B cell (primary cell): Measurements from ENCODE around the gene CAMTA1. TPM values are rescaled to one million over a fixed set of nuclear protein-coding genes. Genes with fewer than 3 reads are reported as not detected.

ENCODE experiments used
- ATAC-seq: fragments of 200-7000 bp; cut with Tn5 transposase; one replicate; pipeline ENCODE4 v1.10.0; 2021; ENCODE audit warnings: low read depth, mild to moderate bottlenecking, moderate number of reproducible peaks, moderate library complexity
- CTCF ChIA-PET: fragments of 350-600 bp; sonication (Branson Sonifier 250); formaldehyde crosslinking; loops from one replicate; lab custom pipeline; 2021; ENCODE audit warnings: antibody characterized with exemption, inconsistent platforms; lab: Charles Lee
- POLR2A ChIA-PET: fragments of 350-600 bp; sonication (Branson Sonifier 250); formaldehyde crosslinking; loops from one replicate; lab custom pipeline; 2021; ENCODE audit warnings: antibody characterized with exemption; lab: Charles Lee
- DNase-seq: peaks from one replicate; pipeline ENCODE4 v3.0.0; 2013
- H2AFZ ChIP-seq: 2 replicates; pipeline ENCODE4 v1.6.1; 2012; ENCODE audit warnings: mild to moderate bottlenecking, low read depth, low read length; ENCODE audit not compliant: insufficient read depth, poor library complexity, severe bottlenecking
- H3K27ac ChIP-seq, 2 donors: 1 replicate in 1 of 2; 2 replicates in 1 of 2; pipeline ENCODE4 v1.5.1; 2012 to 2013; ENCODE audit warnings: low read length in 2 of 2, mild to moderate bottlenecking in 2 of 2, moderate library complexity in 1 of 2
- H3K27me3 ChIP-seq, 4 experiments: fragments of 200-600 bp in 1 of 4; sonication (generic) in 1 of 4; replicated peaks in 1 of 4; 1 replicate in 2 of 4; 2 replicates in 2 of 4; pipeline versions ENCODE4 v1.6.1 to v1.7.0; 2013 to 2016; ENCODE audit warnings: low read length in 3 of 4, mild to moderate bottlenecking in 2 of 4, mixed read lengths in 1 of 4, moderate library complexity in 1 of 4; ENCODE audit not compliant: insufficient read depth in 4 of 4, control insufficient read depth in 3 of 4; ENCODE audit errors: control extremely low read depth in 1 of 4
- H3K36me3 ChIP-seq, 2 experiments: replicated peaks in 1 of 2; 1 replicate in 1 of 2; 2 replicates in 1 of 2; pipeline versions ENCODE4 v1.6.1 to v1.7.1; 2013; ENCODE audit warnings: low read length in 1 of 2; ENCODE audit not compliant: insufficient read depth in 2 of 2, control insufficient read depth in 1 of 2; ENCODE audit errors: control extremely low read depth in 1 of 2, extremely low read depth in 1 of 2
- H3K4me1 ChIP-seq, 2 donors: fragments of 200-600 bp in 1 of 2; sonication (generic) in 1 of 2; 1 replicate in 1 of 2; 2 replicates in 1 of 2; pipeline versions ENCODE4 v1.5.1 to v1.6.1; 2013 to 2017; ENCODE audit warnings: low read length in 2 of 2; ENCODE audit not compliant: control insufficient read depth in 2 of 2, insufficient read depth in 2 of 2
- H3K4me2 ChIP-seq: replicated peaks from 2 replicates; pipeline ENCODE3; 2012; ENCODE audit warnings: mild to moderate bottlenecking, low read depth, low read length; ENCODE audit not compliant: poor library complexity, severe bottlenecking
- H3K4me3 ChIP-seq, 5 experiments: fragments of 200-600 bp in 1 of 5; sonication (generic) in 1 of 5; 1 replicate in 3 of 5; 2 replicates in 2 of 5; pipeline versions ENCODE4 v1.5.1 to v1.7.0; 2011 to 2016; ENCODE audit warnings: low read length in 4 of 5, mild to moderate bottlenecking in 4 of 5, low read depth in 2 of 5, control low read depth in 1 of 5, moderate library complexity in 1 of 5; ENCODE audit not compliant: insufficient read depth in 1 of 5; ENCODE audit errors: control extremely low read depth in 1 of 5, extremely low read depth in 1 of 5
- H3K79me2 ChIP-seq: fragments of 200-600 bp; sonication (generic); one replicate; pipeline ENCODE4 v1.6.0; 2016; ENCODE audit warnings: low read length; ENCODE audit not compliant: control insufficient read depth, insufficient read depth
- H3K9ac ChIP-seq: fragments of 200-600 bp; sonication (generic); 2 replicates; pipeline ENCODE4 v1.6.1; 2017; ENCODE audit warnings: mild to moderate bottlenecking, low read length, moderate library complexity
- H3K9me3 ChIP-seq, 3 donors: one replicate each; pipeline versions ENCODE4 v1.6.1 to v1.7.1; 2013; ENCODE audit warnings: low read length in 2 of 3; ENCODE audit not compliant: control insufficient read depth in 2 of 3, insufficient read depth in 1 of 3; ENCODE audit errors: control extremely low read depth in 1 of 3
- H4K20me1 ChIP-seq: 2 replicates; pipeline ENCODE4 v1.6.0; 2012; ENCODE audit warnings: mild to moderate bottlenecking, low read length; ENCODE audit not compliant: insufficient read depth, control insufficient read depth, poor library complexity, severe bottlenecking
- H3K27ac Mint-ChIP-seq: one replicate; pipeline ENCODE4 v1.8.0; 2021; ENCODE audit warnings: mixed read lengths
- H3K27me3 Mint-ChIP-seq: one replicate; pipeline ENCODE4 v1.8.0; 2021; ENCODE audit warnings: mixed read lengths
- H3K4me1 Mint-ChIP-seq: one replicate; pipeline ENCODE4 v1.8.0; 2021; ENCODE audit warnings: mixed read lengths
- H3K4me3 Mint-ChIP-seq: one replicate; pipeline ENCODE4 v1.8.0; 2021; ENCODE audit warnings: mixed read lengths
- H3K9me3 Mint-ChIP-seq: one replicate; pipeline ENCODE4 v1.8.0; 2022; ENCODE audit warnings: mixed read lengths; ENCODE audit not compliant: insufficient read depth
- EZH2 ChIP-seq: IDR thresholded peaks from 2 replicates; pipeline ENCODE4 v1.6.1; 2012; ENCODE audit warnings: borderline replicate concordance, low read depth, mild to moderate bottlenecking, moderate library complexity, low read length; ENCODE audit not compliant: insufficient read depth, poor library complexity, severe bottlenecking
- WGBS: methylation state at CpG from one replicate; pipeline ENCODE4 v1.1.5; 2013; ENCODE audit warnings: missing lambda C conversion rate; ENCODE audit not compliant: insufficient coverage; 5-methylcytosine and 5-hydroxymethylcytosine counted together
- intact Hi-C: fragments of 100-400 bp; cut with micrococcal nuclease; formaldehyde crosslinking; loops from one replicate; pipeline ENCODE4 v1.10.0; 2022
- polyA plus RNA-seq: library from polyadenylated mRNA; depleted of rRNA; stranded (reverse); fragments of >200 nt; gene quantifications from 2 replicates; pipeline ENCODE4 v1.2.3, GENCODE V29; 2012
- total RNA-seq, 2 donors: library from RNA; stranded (reverse); fragments of 120-200 nt in 1 of 2; gene quantifications; 1 replicate in 1 of 2; 2 replicates in 1 of 2; pipeline versions ENCODE4 v1.2.3 to v1.2.4, GENCODE V29; 2013 to 2022
- TF ChIP-seq, protein P1 (sequence below): fragments of 200-600 bp; IDR thresholded peaks from one replicate; pipeline ENCODE4 v1.8.0; 2022; ENCODE audit warnings: antibody characterized with exemption, mild to moderate bottlenecking

Gene CAMTA1
- total and polyA plus RNA-seq, 2 donors (not counting 1 experiment from before 2014, with no cell fraction given) = 42.2 to 45.7 TPM

DNA sequence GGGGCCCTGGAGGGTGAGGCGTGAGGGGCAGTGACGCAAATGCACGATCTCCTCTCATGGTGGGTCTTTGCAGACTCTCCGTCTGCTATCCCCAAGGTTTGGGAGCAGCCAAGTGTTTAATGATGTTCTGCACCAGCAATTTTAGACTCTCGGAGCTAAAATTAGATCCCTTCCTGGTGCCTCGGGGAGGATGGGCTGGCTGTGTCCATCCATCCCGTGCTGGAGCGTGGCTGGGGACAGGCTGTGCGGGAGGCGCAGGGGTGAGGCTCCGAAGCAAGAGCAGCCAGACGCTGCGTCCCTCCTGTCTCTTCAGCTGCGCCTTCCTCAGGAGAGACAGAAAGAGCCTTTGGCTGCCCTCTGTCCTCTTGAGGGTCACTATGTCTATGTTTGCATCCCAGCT lies 387.6 kb downstream of the CAMTA1 start:
- Histone ChIP-seq H3K36me3 (no peaks in the 10 kb centered on the region), H3K4me2 (no peak overlapping the region), H3K27me3 (peaks cover 0 to 10% (median 0%) of the 10 kb centered on the region in 4 experiments), H3K4me1 (no peaks in the 10 kb centered on the region), H3K4me3 (no peak overlapping the region), H3K9me3 (peaks cover 0 to 15% (median 0%) of the 10 kb centered on the region in 3 donors), H3K27ac (no peak overlapping the region), H3K9ac (no peak overlapping the region), H3K79me2 (no peaks in the 10 kb centered on the region), H2AFZ (no peak overlapping the region), H4K20me1 (no peaks in the 10 kb centered on the region)
- no peak for ATAC-seq
- no peak for DNase-seq
- Mint-ChIP-seq H3K27me3 (peaks cover 23% of the 10 kb centered on the region), H3K27ac (no peak overlapping the region), H3K4me3 (no peak overlapping the region), H3K4me1 (no peaks in the 10 kb centered on the region), H3K9me3 (no peaks in the 10 kb centered on the region)
- intact Hi-C loops = no loop called here
- ChIA-PET CTCF (no interaction called here), POLR2A (no interaction called here)
- WGBS = 84% methylated on average over 14 of the region's 14 CpGs
- TF ChIP-seq, protein P1, sequence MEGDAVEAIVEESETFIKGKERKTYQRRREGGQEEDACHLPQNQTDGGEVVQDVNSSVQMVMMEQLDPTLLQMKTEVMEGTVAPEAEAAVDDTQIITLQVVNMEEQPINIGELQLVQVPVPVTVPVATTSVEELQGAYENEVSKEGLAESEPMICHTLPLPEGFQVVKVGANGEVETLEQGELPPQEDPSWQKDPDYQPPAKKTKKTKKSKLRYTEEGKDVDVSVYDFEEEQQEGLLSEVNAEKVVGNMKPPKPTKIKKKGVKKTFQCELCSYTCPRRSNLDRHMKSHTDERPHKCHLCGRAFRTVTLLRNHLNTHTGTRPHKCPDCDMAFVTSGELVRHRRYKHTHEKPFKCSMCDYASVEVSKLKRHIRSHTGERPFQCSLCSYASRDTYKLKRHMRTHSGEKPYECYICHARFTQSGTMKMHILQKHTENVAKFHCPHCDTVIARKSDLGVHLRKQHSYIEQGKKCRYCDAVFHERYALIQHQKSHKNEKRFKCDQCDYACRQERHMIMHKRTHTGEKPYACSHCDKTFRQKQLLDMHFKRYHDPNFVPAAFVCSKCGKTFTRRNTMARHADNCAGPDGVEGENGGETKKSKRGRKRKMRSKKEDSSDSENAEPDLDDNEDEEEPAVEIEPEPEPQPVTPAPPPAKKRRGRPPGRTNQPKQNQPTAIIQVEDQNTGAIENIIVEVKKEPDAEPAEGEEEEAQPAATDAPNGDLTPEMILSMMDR = no peak
- TF ChIP-seq EZH2 = no peak

GRCh38 chr1:7174561-7174960 lies 389.3 kb downstream of the CAMTA1 start:
- Histone ChIP-seq H4K20me1 (no peaks in the 10 kb centered on the region), H3K27ac (no peak overlapping the region), H3K9ac (no peak overlapping the region), H2AFZ (no peak overlapping the region), H3K4me1 (no peaks in the 10 kb centered on the region), H3K9me3 (peaks cover 0 to 16% (median 0%) of the 10 kb centered on the region in 3 donors), H3K36me3 (no peaks in the 10 kb centered on the region), H3K4me2 (no peak overlapping the region), H3K79me2 (no peaks in the 10 kb centered on the region), H3K4me3 (no peak overlapping the region), H3K27me3 (peaks cover 0 to 10% (median 0%) of the 10 kb centered on the region in 4 experiments)
- intact Hi-C loops = no loop called here
- ChIA-PET CTCF (no interaction called here), POLR2A (no interaction called here)
- DNase-seq (no peak), ATAC-seq (no peak)
- no peak overlapping the region for H3K27ac Mint-ChIP-seq
- 95% methylated on average over 11 of the region's 12 CpGs for WGBS
- TF ChIP-seq, protein P1 = no peak
- TF ChIP-seq EZH2 = no peak
- H3K4me1 Mint-ChIP-seq = no peaks in the 10 kb centered on the region
- H3K27me3 Mint-ChIP-seq = peaks cover 25% of the 10 kb centered on the region
- H3K4me3 Mint-ChIP-seq = no peak overlapping the region
- H3K9me3 Mint-ChIP-seq = no peaks in the 10 kb centered on the region
